ENCODE results near the gene SHMT2.

SHMT2 gene

GRCh38 chr12:57195611-57196371, 33.7 kb upstream of the SHMT2 start:
- Histone ChIP-seq H3K27ac (no peak overlapping the region), H3K4me3 (no peak overlapping the region)

GRCh38 chr12:57196439-57196838, 33.1 kb upstream of the SHMT2 start:
- no peak overlapping the region for H3K27ac ChIP-seq

GRCh38 chr12:57196956-57197355, 32.6 kb upstream of the SHMT2 start:
- Histone ChIP-seq H3K4me3 (no peak overlapping the region), H3K27ac (no peak overlapping the region)

More at GRCh38 chr12:57196439-57196838, 33.1 kb upstream of the SHMT2 start:
- H3K4me3 ChIP-seq, result no peak overlapping the region

GRCh38 chr12:57198329-57198728, 31.2 kb upstream of the SHMT2 start:
- no peak overlapping the region for H3K27ac ChIP-seq
- H3K4me3 ChIP-seq, result no peak overlapping the region

- H3K4me3 ChIP-seq, result no peak overlapping the region
- no peak overlapping the region for H3K27ac ChIP-seq
Observed at GRCh38 chr12:57199191-57199590, 30.3 kb upstream of the SHMT2 start.

GRCh38 chr12:57200497-57200896, 29.0 kb upstream of the SHMT2 start:
- H3K27ac ChIP-seq, result no peak overlapping the region
- H3K4me3 ChIP-seq, result no peak overlapping the region

- Histone ChIP-seq H3K4me3 (no peak overlapping the region), H3K27ac (no peak overlapping the region)
Observed at GRCh38 chr12:57201219-57201618, 28.3 kb upstream of the SHMT2 start.

- no peak overlapping the region for H3K27ac ChIP-seq
- no peak overlapping the region for H3K4me3 ChIP-seq
Observed at GRCh38 chr12:57201631-57202030, 27.9 kb upstream of the SHMT2 start.

- H3K27ac ChIP-seq, result no peak overlapping the region
Observed at GRCh38 chr12:57202321-57202720, 27.2 kb upstream of the SHMT2 start.

GRCh38 chr12:57203201-57203600, 26.3 kb upstream of the SHMT2 start:
- no peak overlapping the region for H3K27ac ChIP-seq
- H3K4me3 ChIP-seq, result no peak overlapping the region

More at GRCh38 chr12:57202321-57202720, 27.2 kb upstream of the SHMT2 start:
- H3K4me3 ChIP-seq, result no peak overlapping the region

- no peak overlapping the region for H3K27ac ChIP-seq
Observed at GRCh38 chr12:57203791-57204190, 25.7 kb upstream of the SHMT2 start.

GRCh38 chr12:57204454-57204853, 25.1 kb upstream of the SHMT2 start:
- no peak overlapping the region for H3K27ac ChIP-seq

More at GRCh38 chr12:57203791-57204190, 25.7 kb upstream of the SHMT2 start:
- no peak overlapping the region for H3K4me3 ChIP-seq

GRCh38 chr12:57205186-57205585, 24.3 kb upstream of the SHMT2 start:
- no peak overlapping the region for H3K27ac ChIP-seq

More at GRCh38 chr12:57204454-57204853, 25.1 kb upstream of the SHMT2 start:
- no peak overlapping the region for H3K4me3 ChIP-seq

GRCh38 chr12:57205931-57206330, 23.6 kb upstream of the SHMT2 start:
- Histone ChIP-seq H3K27ac (no peak overlapping the region), H3K4me3 (no peak overlapping the region)

More at GRCh38 chr12:57205186-57205585, 24.3 kb upstream of the SHMT2 start:
- H3K4me3 ChIP-seq, result no peak overlapping the region

GRCh38 chr12:57207731-57208630, 21.5 kb upstream of the SHMT2 start:
- no peak overlapping the region for H3K27ac ChIP-seq
- H3K4me3 ChIP-seq, result no peak overlapping the region

- no peak overlapping the region for H3K27ac ChIP-seq
- no peak overlapping the region for H3K4me3 ChIP-seq
Observed at GRCh38 chr12:57208631-57209282, 20.8 kb upstream of the SHMT2 start.

- no peak overlapping the region for H3K27ac ChIP-seq
- H3K4me3 ChIP-seq, result no peak overlapping the region
Observed at GRCh38 chr12:57209916-57210315, 19.6 kb upstream of the SHMT2 start.

- Histone ChIP-seq H3K27ac (no peak overlapping the region), H3K4me3 (no peak overlapping the region)
Observed at GRCh38 chr12:57210461-57210860, 19.1 kb upstream of the SHMT2 start.

GRCh38 chr12:57210926-57211692, 18.4 kb upstream of the SHMT2 start:
- no peak overlapping the region for H3K27ac ChIP-seq

More at GRCh38 chr12:57210926-57211692, 18.4 kb upstream of the SHMT2 start:
- no peak overlapping the region for H3K4me3 ChIP-seq

Data from skin epidermis (tissue), 12 donors.